Cardiac septum (tissue), 1 donor: ENCODE measurements around the gene ATXN1. TPM values are rescaled to one million over a fixed set of nuclear protein-coding genes. Genes with fewer than 3 reads are reported as not detected.
A peak's percentile ranks its signal among the peaks of the same experiment; 100 is the strongest.
"Not testable (repeated sequence)": the region's sequence is repeated elsewhere in the genome, so short reads cannot be mapped to it uniquely, and the experiment has no call there.

Source experiments
- DNase-seq: peaks from one replicate; pipeline ENCODE4 v3.0.0-alpha.2; 2020; ENCODE audit warnings: low spot score
- intact Hi-C: fragments of 100-400 bp; cut with DNase I; formaldehyde crosslinking; loops from one replicate; pipeline ENCODE4 v1.14.0; 2022
- total RNA-seq: library from RNA; stranded (reverse); fragmentation: NEBNext Ultra II Directional; extraction: Animal tissue kit (Norgen Biotek cat#: 25700); gene quantifications from one replicate; pipeline ENCODE4 v1.2.1, GENCODE V29; 2021
- donor health status: DM: no; HTN: no; CAD: no.

The ATXN1 gene
- total RNA-seq, 1 donor from 2014 or later = 40.2 TPM

DNA sequence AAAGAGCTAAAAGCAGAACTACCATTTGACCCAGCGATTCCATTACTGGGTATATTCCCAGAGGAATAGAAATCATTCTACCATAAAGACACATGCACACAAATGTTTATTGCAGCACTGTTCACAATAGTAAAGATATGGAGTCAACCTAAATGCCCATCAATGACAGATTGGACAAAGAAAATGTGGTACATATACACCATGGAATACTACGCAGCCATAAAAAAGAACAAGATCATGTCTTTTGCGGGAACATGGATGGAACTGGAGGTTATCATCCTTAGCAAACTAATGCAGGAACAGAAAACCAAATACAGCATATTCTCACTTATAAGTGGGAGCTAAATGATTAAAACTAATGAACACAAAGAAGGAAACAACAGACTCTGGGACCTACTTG lies 23.7 kb upstream of the ATXN1 start:
- intact Hi-C loops = not testable (repeated sequence)

DNA sequence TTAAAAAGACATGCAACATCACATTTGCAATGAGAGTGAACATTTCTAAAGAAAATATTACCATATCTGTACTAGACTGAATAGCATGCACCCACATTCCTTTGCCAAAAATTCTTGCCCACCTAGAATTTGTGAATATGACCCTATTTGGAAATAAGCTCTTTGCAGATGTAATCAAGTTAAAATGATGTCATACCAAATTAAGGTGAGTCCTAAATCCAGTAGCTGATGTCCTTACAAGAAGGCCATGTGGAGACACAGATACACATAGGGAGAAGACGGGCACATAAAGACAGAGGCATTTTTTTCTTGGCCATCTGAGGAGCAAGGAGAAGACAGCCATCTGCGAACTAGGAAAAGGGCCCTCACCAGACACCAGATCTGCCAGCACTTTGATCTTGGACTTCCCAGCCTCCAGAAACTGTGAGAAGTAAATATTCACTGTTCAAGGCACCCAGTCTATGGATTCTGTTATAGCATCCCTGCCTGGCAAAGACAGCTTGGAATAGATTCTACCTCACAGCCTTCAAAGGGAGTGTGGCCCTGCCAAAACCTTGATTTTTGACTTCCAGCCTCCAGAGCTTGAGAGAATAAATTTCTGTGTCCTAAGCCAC lies 22.8 kb upstream of the ATXN1 start:
- DNase-seq = no peak
- intact Hi-C loops = no loop called here

More for the DNA sequence above, 23.7 kb upstream of the ATXN1 start:
- not testable (repeated sequence) for DNase-seq

DNA sequence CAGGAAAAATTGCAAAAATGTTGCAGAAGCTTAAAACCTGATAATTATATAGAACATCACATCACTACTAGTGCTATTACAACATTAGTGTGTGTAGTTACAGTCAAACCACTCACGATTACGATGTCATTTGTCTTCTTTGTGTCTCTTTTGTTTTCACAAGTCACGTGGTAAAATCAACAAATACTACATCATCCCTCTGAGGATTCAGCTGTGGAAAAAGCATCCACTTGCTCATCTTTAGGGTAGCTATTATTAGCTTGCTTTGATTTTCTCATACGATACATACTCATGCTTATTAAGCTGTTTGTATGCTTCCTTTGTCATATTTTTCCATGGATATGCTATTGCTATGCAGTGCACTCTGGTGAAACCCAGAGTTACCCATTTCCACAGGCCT lies 22.2 kb upstream of the ATXN1 start:
- intact Hi-C loops = no loop called here
- DNase-seq = no peak

DNA sequence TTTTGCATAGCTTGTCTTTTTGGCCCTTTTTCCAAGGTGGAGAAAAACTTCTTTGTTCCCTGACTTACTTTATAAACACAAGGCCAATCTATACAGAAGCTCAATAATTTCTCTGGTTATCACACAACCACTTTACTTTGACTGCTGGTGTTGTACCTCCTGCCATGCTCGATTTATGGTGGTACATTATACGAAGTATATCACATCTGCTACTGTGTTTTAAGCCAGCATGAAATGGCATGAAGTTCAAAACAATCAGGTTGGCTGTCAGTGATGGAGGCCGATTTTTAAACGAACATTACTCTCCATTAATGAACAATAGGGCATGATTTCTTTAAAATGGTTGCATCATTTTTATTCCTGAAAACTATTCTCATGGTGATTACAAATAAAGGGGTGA lies 21.0 kb upstream of the ATXN1 start:
- intact Hi-C loops = no loop called here
- DNase-seq = no peak

DNA sequence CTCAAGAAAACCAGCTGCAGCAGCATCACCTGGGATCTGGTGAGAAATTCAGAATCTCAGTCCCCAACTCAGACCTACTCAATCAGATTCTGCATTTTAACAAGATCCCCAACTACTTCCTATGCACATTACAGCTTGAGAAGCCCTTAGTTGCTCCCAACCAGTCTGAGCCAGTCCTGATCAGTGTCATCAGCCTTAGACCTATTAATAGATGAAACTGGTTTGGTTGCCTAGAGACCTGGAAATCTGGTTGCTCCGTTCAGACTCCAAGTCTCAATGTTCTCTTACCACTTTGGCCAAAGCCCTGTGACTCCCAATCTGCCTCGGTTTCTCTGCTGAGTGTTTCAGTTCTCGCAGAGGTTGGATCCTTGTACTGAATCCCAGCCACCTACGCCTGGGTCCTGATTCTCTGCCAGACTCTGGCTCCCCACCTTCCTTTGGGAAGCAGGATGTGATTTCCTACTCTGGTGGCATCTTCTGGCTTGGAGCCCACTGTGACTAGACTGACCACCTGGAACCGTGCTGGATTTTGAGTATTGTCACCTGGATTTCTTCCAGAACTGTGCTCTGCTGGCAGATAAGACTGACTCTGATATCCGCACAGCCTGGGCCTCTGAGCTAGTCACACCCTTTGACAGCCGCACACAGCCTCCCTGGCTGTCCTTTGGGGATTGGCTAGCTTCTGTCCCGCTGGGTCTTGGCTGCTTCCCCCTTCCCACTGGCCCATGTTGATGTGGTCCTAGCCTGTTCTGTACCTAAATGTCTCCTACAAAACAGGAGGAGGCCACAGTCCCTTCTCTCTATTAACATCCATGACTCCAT lies 20.3 kb upstream of the ATXN1 start:
- intact Hi-C loops = no loop called here

DNA sequence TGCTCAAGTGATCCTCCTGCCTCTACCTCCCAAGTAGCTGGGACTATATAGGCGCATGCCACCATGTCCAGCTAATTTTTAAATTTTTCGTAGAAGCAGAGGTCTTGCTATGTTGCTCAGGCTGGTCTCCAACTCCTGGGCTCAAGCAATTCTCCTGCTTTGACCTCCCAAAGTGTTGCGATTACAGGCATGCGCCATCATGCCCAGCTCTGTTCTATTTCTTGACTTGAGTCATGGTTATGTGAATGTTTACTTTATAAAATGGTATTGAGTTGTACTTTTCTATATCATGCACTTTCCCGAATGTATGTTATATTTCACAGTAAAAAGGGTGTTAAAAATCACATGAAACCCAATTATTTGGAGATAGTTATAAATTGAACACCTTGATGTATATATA lies 17.3 kb upstream of the ATXN1 start:
- DNase-seq = no peak
- intact Hi-C loops = no loop called here

More for the DNA sequence above, 20.3 kb upstream of the ATXN1 start:
- no peak for DNase-seq

DNA sequence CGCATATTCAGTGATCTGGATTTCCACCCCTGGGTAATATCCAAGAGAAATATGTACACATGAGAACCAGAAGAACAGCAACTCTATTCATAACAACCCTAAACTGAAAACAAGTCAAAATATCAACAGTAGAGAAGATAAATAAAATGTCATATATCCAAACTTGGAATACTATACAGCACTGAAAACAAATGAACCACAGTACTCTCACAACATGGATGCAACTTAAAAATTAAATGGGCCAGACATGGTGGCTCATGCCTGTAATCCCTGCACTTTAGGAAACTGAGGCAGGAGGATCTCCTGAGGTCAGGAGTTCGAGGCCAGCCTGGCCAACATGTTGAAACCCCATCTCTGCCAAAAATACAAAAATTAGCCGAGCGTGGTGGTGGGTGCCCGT lies 16.5 kb upstream of the ATXN1 start:
- intact Hi-C loops = no loop called here
- DNase-seq = no peak

DNA sequence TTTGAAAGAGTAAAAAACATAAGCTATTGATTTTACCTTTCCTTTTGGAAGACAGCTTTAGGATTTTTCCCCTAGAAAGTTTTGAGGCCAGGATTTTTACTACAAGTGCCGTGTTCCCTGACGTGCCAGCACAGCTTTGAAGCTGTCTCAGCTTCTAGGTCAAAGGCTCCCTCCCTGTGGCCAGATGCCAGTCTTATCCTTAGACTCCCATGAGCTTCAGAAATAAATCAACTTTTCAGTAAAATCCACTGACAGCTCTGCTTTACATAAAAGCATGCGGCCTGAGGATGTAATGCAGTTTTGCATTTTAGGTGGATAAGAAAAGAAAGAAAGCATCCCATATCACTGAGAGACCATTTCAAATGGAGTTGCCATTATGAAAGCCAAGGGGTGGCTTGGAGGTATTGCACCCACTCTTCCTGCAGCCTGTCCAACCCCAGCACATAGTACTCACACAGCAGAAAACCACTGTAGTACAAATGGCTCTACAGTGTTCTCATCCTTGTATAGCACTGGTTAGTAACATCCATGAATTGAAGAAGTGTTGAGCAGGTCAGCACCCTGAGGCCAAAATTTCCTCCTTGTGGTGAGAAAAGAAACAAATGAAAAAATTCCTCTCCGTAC lies 15.2 kb upstream of the ATXN1 start:
- intact Hi-C loops = no loop called here
- DNase-seq = no peak

DNA sequence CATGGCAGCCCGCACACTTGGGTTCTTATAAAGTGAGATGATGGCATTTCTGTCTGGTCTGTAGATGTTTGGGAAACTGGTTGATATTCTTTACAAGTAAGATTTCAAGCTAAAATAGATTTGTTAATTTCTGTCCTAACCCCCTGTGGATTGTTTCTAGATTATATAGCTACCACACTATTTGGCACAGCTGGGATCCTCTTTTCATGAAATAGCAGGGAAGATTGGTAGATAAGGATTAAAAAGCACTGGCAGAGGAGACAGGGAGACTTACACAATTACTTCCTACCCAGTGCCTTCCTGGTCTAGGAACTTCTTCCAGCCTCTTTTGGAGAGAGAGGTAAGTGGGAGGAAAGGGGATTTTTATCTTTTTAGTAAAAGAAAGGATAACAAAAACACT lies 13.2 kb upstream of the ATXN1 start:
- intact Hi-C loops = no loop called here
- no peak for DNase-seq

DNA sequence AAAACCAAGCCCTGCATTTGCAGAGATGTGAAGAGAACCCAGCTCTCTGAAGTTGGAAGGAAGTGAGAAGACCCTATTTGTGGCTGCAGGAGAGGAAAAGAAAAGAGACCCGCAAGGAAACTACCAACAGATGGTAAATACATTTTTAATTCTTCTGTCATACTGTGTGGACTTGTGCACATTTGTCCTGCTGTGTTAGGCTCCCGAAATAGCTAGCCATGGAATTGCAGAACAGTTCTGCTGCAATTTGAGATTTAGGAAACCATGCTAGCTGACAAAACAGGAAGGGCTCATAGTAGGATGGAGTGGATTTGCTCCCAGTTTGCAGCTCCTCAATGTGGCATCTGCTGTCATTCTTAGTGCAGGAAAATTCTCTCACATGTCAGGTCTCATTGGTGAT lies 12.1 kb upstream of the ATXN1 start:
- no peak for DNase-seq
- intact Hi-C loops = no loop called here

DNA sequence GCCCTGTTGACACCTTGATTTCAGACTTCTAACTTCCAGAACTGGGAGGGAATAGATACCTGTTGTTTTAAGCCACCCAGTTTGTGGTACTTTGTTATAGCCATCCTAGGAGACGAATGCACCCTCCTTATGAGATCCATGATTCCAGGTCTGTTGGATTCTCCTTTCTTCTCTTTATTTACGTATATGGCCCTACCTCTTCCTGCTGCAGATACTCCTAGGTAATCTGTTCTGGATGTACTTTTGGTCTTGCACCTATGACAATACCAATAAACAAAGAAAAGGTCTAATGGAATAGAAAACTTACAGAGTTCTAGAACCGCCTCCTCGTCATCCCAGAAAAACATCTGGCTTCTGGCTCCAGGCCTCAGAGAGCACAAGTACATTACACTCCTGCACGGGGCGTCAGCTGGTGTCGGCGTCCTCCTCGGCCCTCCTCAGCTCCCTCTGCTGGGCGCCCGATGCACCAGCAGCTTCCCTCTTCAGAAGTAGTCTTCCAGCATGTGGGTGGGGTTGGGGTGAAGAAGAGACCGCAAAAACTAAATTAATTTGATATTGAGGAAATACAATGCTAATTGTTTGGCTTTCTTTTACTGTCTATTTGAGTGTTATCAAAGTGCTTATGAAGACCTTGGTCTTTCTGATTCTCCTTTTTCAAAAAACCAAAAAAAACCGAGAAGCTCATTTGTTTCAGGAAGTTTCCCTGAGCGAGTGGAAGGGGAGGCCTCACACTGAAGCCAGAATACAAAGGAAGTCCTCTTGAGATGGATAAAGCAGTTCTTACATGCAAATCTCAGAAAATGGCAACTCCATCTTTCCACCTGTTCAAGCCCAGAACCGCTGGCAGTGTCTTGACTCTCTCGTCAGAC lies 9.7 kb upstream of the ATXN1 start:
- DNase-seq = peak; percentile 93
- intact Hi-C loops = no loop called here

DNA sequence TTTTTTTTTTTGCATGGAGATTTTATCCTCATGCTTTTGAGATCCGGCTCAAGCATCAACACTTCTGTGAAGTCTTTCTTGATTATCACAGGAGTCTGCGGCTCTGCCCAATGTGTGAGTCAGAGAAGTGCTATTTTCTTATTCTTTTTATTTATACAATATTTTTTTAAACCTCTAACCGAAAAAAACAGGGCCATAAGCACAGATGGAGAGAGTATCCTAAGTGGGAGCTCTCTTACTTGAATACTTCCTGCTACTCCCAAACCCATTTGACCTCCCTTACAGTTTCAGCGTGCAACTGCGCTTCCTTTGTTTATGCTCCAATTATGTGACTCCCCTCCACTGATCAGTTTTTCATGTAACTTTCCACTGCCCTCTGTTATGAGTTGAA lies 8.7 kb upstream of the ATXN1 start:
- DNase-seq = no peak
- intact Hi-C loops = loop anchor here (10.0 kb wide), 2 partner anchors 355 to 525 kb away; no protein-coding TSS in a partner anchor

DNA sequence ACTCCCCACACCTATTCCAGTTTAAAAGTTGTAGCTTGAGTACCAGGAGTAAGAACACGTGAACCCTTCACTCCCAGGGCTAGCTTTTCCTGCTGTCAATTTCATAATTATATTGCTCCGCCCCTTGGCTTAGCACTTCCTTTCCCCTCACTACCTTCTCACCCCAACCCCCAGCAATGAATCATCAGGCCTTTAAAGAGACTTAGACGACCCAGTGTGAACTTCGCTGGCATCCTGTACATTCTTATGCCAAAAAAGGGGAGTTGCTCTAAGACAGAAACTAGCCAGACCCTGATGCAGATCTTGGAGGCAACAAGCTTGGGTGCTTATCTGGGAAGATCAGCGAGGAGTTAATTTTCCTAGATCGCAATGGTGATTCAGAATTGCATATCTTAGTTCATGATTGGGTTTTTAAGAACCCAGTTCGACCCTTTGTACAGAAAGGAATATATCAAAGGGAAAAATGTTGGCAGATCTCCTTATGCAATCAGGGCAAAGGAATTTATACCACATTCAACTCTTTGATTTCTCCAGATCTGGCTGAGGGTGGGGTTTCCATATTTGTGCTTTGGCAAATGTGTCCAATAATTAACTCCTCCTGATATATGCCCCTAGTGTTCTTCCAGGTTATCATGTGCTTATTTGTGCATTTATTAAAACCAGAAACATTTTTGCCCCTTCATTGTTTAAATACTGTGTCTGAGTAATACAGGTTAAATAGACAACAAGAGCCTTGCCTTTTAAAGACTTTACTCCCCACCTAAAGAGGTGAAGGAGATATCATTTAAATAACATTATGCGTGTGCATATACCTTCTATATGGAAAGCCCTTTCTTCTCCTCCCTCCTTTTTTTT lies 8.1 kb upstream of the ATXN1 start:
- intact Hi-C loops = loop anchor here (10.0 kb wide), 2 partner anchors 355 to 525 kb away; no protein-coding TSS in a partner anchor
- no peak for DNase-seq

DNA sequence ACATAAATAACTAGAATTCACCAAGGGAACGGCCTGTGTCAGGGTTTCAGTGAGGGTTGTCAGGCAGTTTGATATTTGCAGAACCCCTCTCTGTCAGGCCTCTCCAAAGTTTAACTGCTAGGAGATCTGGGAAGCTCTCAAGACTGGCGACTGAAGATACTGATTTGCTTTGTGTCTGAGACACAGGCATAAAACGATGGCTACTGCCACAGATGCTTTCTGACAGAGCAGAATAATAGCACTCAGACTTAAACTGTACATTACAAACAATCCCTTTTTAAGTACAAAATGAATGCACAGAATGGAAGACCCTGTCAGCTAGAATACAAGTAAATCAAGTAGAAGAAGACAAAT lies 7.2 kb upstream of the ATXN1 start:
- intact Hi-C loops = loop anchor here (10.0 kb wide), 2 partner anchors 354 to 524 kb away; no protein-coding TSS in a partner anchor
- no peak for DNase-seq

DNA sequence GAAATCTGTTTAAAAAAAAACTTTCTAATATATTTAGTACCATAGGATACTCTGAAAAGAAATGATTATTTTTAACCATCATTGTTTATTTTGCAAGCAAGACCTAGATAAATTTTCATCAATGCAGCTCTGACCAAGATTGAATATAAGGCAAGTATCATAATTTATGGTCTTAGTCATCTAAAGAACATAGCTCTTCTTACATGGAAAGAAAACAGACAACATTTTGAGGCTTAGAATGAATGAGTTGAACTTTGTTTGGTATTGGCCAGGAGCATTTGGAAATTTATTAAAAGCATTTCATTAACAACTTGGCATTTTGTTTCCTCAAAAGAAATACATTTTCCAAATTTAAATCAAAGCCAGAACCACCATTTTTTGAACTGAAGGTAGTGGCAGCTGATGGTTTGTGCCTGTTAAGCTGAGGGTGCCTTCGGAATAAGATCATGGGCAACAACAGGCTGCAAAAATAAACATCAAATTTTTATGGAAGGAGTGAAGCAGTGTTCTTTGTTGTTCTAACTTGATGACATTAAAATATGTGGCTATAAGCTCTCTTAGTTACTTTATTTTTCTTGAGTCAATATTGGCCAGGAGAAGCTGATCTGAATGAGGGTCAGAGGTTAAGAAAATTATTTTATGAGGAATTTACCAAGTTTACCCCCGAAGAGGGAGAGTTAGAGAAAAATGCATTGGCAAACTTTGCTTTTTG lies 6.7 kb upstream of the ATXN1 start:
- DNase-seq = no peak
- intact Hi-C loops = loop anchor here (2.0 to 10.0 kb wide), 3 partner anchors 317 to 523 kb away; no protein-coding TSS in a partner anchor

DNA sequence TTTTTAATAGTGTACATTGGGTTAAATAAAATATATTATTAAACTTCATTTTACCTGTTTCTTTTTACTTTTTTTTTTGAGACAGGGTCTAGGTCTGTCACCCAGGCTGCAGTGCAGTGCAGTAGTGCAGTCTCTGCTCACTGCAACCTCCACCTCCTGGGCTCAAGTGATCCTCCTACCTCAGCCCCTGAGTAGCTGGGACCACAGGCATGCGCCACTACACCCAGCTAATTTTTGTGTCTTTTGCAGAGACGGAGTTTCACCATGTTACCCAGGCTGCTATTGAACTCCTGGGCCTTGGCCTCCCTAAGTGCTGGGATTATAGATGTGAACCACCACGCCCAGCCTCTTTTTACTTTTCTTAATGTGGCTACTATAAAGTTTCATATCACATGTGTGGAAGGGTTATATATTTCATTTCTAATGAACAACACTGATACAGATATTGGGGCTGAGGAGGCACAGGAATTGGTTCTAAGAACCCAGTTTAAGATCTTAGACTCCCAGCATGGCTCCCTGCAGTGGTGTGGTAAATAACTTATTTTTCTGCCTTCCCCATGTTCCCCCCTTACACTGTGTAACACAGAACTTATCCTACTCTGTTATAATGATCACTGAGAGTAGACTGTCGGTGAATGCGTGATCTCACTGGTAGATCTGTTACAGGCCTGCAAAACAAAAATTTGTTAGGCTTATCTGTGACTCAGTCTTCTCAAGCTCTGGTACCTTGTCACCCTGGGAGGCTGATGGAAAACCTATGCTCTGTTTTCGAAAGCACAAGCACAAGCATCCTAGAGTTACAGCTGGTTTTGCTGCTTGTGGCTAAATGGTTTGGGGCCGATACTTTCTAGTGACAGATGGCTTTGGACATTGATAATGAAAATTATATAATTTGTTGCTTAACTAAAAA lies 5.8 kb upstream of the ATXN1 start:
- intact Hi-C loops = loop anchor here (2.0 to 10.0 kb wide), 3 partner anchors 318 to 522 kb away; no protein-coding TSS in a partner anchor
- DNase-seq = no peak

DNA sequence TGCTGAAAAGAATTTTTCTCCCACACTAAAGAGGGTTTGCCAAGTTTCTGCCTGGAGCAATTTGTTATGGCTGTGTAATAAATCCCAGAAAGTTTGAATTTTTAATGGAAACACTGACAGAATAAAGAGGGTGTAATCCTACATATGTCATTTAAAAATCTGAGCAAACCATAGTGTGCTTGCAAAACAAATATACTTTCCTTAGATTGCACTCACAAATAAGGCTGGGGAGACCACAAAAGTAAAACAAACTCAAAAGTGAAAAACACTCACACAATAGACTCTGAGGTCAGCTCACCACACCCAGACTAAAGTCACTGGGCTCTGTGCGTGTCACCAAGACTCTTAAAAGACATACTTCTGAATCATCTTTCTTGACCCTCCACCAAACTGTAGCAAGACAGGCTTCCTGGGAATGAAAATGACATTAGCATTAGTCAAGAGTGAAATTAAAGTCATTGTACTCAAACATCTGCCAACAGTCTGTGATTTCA lies 4.8 kb upstream of the ATXN1 start:
- no peak for DNase-seq
- intact Hi-C loops = loop anchor here (2.0 to 10.0 kb wide), 3 partner anchors 319 to 521 kb away; no protein-coding TSS in a partner anchor
